Measurements from ENCODE around the gene CPA5.

GRCh38 chr7:130358471-130358870 lies 13.9 kb downstream of the CPA5 start:
- TF ChIP-seq CTCF (IDR thresholded peaks at IDR 0.05): no peak
- TF ChIP-seq POLR2A (IDR thresholded peaks at IDR 0.05): no peak

Data from body of pancreas (tissue), 4 donors.